HG02678 (cell line): ENCODE results near the gene MYPOP.
"Not testable (repeated sequence)": the region's sequence is repeated elsewhere in the genome, so short reads cannot be mapped to it uniquely, and the experiment has no call there.

ENCODE experiments used
- ATAC-seq: cut with Tn5 transposase; IDR thresholded peaks from one replicate; pipeline ENCODE4 v1.9.1; 2021; ENCODE audit warnings: mild to moderate bottlenecking, moderate library complexity; ENCODE audit not compliant: unreplicated experiment

The MYPOP gene

GRCh38 chr19:45884682-45885555 is 17.5 kb downstream of the MYPOP start:
- no peak for ATAC-seq

GRCh38 chr19:45883881-45884681 is 18.3 kb downstream of the MYPOP start:
- no peak for ATAC-seq

GRCh38 chr19:45883586-45883880 is 18.9 kb downstream of the MYPOP start:
- no peak for ATAC-seq

GRCh38 chr19:45882652-45883585 is 19.5 kb downstream of the MYPOP start:
- ATAC-seq: peak; percentile 40

- no peak for ATAC-seq
These were observed 20.4 kb downstream of the MYPOP start for GRCh38 chr19:45881909-45882528.

GRCh38 chr19:45881082-45881908 is 21.1 kb downstream of the MYPOP start:
- no peak for ATAC-seq

- no peak for ATAC-seq
These were observed 22.4 kb downstream of the MYPOP start for GRCh38 chr19:45879971-45880370.

GRCh38 chr19:45879055-45879454 is 23.4 kb downstream of the MYPOP start:
- ATAC-seq: no peak

GRCh38 chr19:45878043-45878794 is 24.2 kb downstream of the MYPOP start:
- no peak for ATAC-seq

- no peak for ATAC-seq
These were observed 25.8 kb downstream of the MYPOP start for GRCh38 chr19:45876411-45877197.

- no peak for ATAC-seq
These were observed 26.3 kb downstream of the MYPOP start for GRCh38 chr19:45876161-45876410.

- no peak for ATAC-seq
These were observed 27.8 kb downstream of the MYPOP start for GRCh38 chr19:45874620-45874966.

- ATAC-seq: no peak
These were observed 29.1 kb downstream of the MYPOP start for GRCh38 chr19:45873219-45873772.

- ATAC-seq: no peak
These were observed 30.1 kb downstream of the MYPOP start for GRCh38 chr19:45872095-45872919.

GRCh38 chr19:45870798-45871197 is 31.6 kb downstream of the MYPOP start:
- ATAC-seq: no peak

GRCh38 chr19:45867241-45867640 is 35.2 kb downstream of the MYPOP start:
- ATAC-seq: not testable (repeated sequence)

- ATAC-seq: no peak
These were observed 35.8 kb downstream of the MYPOP start for GRCh38 chr19:45866400-45867176.
